Umbilical cord (tissue), 2 donors: ENCODE results near the gene TMCC1. TPM values are rescaled to one million over a fixed set of nuclear protein-coding genes. Genes with fewer than 3 reads are reported as not detected.
"Not testable (repeated sequence)": the region's sequence is repeated elsewhere in the genome, so short reads cannot be mapped to it uniquely, and the experiment has no call there.

Experiments used
- DNase-seq: peaks from one replicate; pipeline ENCODE4 v3.0.0-alpha.2; 2015; ENCODE audit warnings: low spot score
- total RNA-seq: library from RNA; depleted of rRNA; stranded (reverse); fragments of >200 nt; gene quantifications from one replicate; pipeline ENCODE4 v1.2.3, GENCODE V29; 2014; ENCODE audit warnings: low replicate concordance; ENCODE audit not compliant: insufficient read depth

The TMCC1 gene
- total RNA-seq, 1 donor from 2014 or later = 45.3 TPM

- peak; percentile 27 for DNase-seq
These were observed 241.9 kb downstream of the TMCC1 start for GRCh38 chr3:129651435-129652202.

GRCh38 chr3:129650256-129650872 lies 243.1 kb downstream of the TMCC1 start:
- DNase-seq = peak; percentile 80

- no peak for DNase-seq
These were observed 245.1 kb downstream of the TMCC1 start for GRCh38 chr3:129648391-129648790.

GRCh38 chr3:129645286-129645685 lies 248.2 kb downstream of the TMCC1 start:
- DNase-seq = no peak

- DNase-seq = no peak
These were observed 248.7 kb downstream of the TMCC1 start for GRCh38 chr3:129644836-129645235.

- DNase-seq = not testable (repeated sequence)
These were observed 251.8 kb downstream of the TMCC1 start for GRCh38 chr3:129641567-129642260.

GRCh38 chr3:129640985-129641384 lies 252.5 kb downstream of the TMCC1 start:
- DNase-seq = not testable (repeated sequence)

- peak; percentile 97 for DNase-seq
These were observed 255.0 kb downstream of the TMCC1 start for GRCh38 chr3:129638481-129638880.

- DNase-seq = no peak
These were observed 257.4 kb downstream of the TMCC1 start for GRCh38 chr3:129636082-129636481.

GRCh38 chr3:129635656-129636055 lies 257.9 kb downstream of the TMCC1 start:
- DNase-seq = no peak

- DNase-seq = peak; percentile 71
These were observed 259.6 kb downstream of the TMCC1 start for GRCh38 chr3:129633751-129634481.

GRCh38 chr3:129632977-129633376 lies 260.5 kb downstream of the TMCC1 start:
- no peak for DNase-seq

- DNase-seq = no peak
These were observed 261.0 kb downstream of the TMCC1 start for GRCh38 chr3:129632556-129632955.

GRCh38 chr3:129632056-129632455 lies 261.5 kb downstream of the TMCC1 start:
- no peak for DNase-seq

GRCh38 chr3:129629011-129629410 lies 264.5 kb downstream of the TMCC1 start:
- DNase-seq = no peak

- no peak for DNase-seq
These were observed 265.4 kb downstream of the TMCC1 start for GRCh38 chr3:129628169-129628522.

GRCh38 chr3:129627350-129628168 lies 266.0 kb downstream of the TMCC1 start:
- DNase-seq = peak; percentile 91

- DNase-seq = peak; percentile 89
These were observed 266.7 kb downstream of the TMCC1 start for GRCh38 chr3:129626744-129627349.

GRCh38 chr3:129625072-129625874 lies 268.2 kb downstream of the TMCC1 start:
- DNase-seq = no peak
